ENCODE measurements around the gene KANTR.

GRCh38 chrX:53114864-53115549 is 21.1 kb downstream of the KANTR start:
- TF ChIP-seq, protein P1, sequence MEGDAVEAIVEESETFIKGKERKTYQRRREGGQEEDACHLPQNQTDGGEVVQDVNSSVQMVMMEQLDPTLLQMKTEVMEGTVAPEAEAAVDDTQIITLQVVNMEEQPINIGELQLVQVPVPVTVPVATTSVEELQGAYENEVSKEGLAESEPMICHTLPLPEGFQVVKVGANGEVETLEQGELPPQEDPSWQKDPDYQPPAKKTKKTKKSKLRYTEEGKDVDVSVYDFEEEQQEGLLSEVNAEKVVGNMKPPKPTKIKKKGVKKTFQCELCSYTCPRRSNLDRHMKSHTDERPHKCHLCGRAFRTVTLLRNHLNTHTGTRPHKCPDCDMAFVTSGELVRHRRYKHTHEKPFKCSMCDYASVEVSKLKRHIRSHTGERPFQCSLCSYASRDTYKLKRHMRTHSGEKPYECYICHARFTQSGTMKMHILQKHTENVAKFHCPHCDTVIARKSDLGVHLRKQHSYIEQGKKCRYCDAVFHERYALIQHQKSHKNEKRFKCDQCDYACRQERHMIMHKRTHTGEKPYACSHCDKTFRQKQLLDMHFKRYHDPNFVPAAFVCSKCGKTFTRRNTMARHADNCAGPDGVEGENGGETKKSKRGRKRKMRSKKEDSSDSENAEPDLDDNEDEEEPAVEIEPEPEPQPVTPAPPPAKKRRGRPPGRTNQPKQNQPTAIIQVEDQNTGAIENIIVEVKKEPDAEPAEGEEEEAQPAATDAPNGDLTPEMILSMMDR (IDR thresholded peaks at IDR 0.05; ENCODE audit: low read depth, low read length) = no peak
- TF ChIP-seq POLR2A (IDR thresholded peaks at IDR 0.05; ENCODE audit: extremely low read depth, insufficient read length) (no peak), MAX (IDR thresholded peaks at IDR 0.05; ENCODE audit: low read depth, low read length) (no peak)
